ENCODE data around the gene WDR11.

Gene WDR11

GRCh38 chr10:120942806-120943413 is 91.7 kb downstream of the WDR11 start:
- Histone ChIP-seq H3K9me3 (no peaks in the 10 kb centered on the region), H3K27me3 (peaks cover 32% of the 10 kb centered on the region), H3K36me3 (no peaks in the 10 kb centered on the region), H3K4me1 (ENCODE audit: control insufficient read depth in 1 of 2, insufficient read depth in 1 of 2, low read depth in 1 of 2, low read length in 1 of 2) (no peaks in the 10 kb centered on the region), H3K4me3 (ENCODE audit: low read depth in 1 of 2, low read length in 1 of 2) (no peak overlapping the region), H3K27ac (no peak overlapping the region)
- peak; percentile 49 for TF ChIP-seq CTCF (IDR thresholded peaks at IDR 0.05)

GRCh38 chr10:120943542-120943941 is 92.4 kb downstream of the WDR11 start:
- TF ChIP-seq CTCF (IDR thresholded peaks at IDR 0.05): no peak
- Histone ChIP-seq H3K4me1 (ENCODE audit: control insufficient read depth in 1 of 2, insufficient read depth in 1 of 2, low read depth in 1 of 2, low read length in 1 of 2) (no peaks in the 10 kb centered on the region), H3K9me3 (no peaks in the 10 kb centered on the region), H3K4me3 (ENCODE audit: low read depth in 1 of 2, low read length in 1 of 2) (no peak overlapping the region), H3K27me3 (peaks cover 32% of the 10 kb centered on the region), H3K27ac (no peak overlapping the region), H3K36me3 (no peaks in the 10 kb centered on the region)

GRCh38 chr10:120944586-120945125 is 93.5 kb downstream of the WDR11 start:
- H3K9me3 ChIP-seq: no peaks in the 10 kb centered on the region
- H3K36me3 ChIP-seq: no peaks in the 10 kb centered on the region
- H3K4me3 ChIP-seq (ENCODE audit: low read depth in 1 of 2, low read length in 1 of 2): no peak overlapping the region
- H3K27me3 ChIP-seq: peaks cover 43% of the 10 kb centered on the region
- H3K4me1 ChIP-seq (ENCODE audit: control insufficient read depth in 1 of 2, insufficient read depth in 1 of 2, low read depth in 1 of 2, low read length in 1 of 2): peaks cover 3 to 8% of the 10 kb centered on the region in 2 experiments
- no peak for TF ChIP-seq CTCF (IDR thresholded peaks at IDR 0.05)
- H3K27ac ChIP-seq: no peak overlapping the region

GRCh38 chr10:120945182-120945581 is 94.0 kb downstream of the WDR11 start:
- peaks cover 3 to 12% of the 10 kb centered on the region in 2 experiments for H3K4me1 ChIP-seq (ENCODE audit: control insufficient read depth in 1 of 2, insufficient read depth in 1 of 2, low read depth in 1 of 2, low read length in 1 of 2)
- no peaks in the 10 kb centered on the region for H3K36me3 ChIP-seq

GRCh38 chr10:120945801-120946302 is 94.7 kb downstream of the WDR11 start:
- no peak for TF ChIP-seq CTCF (IDR thresholded peaks at IDR 0.05)

More at GRCh38 chr10:120945182-120945581, 94.0 kb downstream of the WDR11 start:
- Histone ChIP-seq H3K9me3 (no peaks in the 10 kb centered on the region), H3K27ac (no peak overlapping the region), H3K27me3 (peaks cover 49% of the 10 kb centered on the region), H3K4me3 (ENCODE audit: low read depth in 1 of 2, low read length in 1 of 2) (no peak overlapping the region)
- no peak for TF ChIP-seq CTCF (IDR thresholded peaks at IDR 0.05)

More at GRCh38 chr10:120945801-120946302, 94.7 kb downstream of the WDR11 start:
- Histone ChIP-seq H3K27ac (no peak overlapping the region), H3K9me3 (no peaks in the 10 kb centered on the region), H3K4me1 (ENCODE audit: control insufficient read depth in 1 of 2, insufficient read depth in 1 of 2, low read depth in 1 of 2, low read length in 1 of 2) (peaks cover 3 to 12% of the 10 kb centered on the region in 2 experiments), H3K36me3 (no peaks in the 10 kb centered on the region), H3K4me3 (ENCODE audit: low read depth in 1 of 2, low read length in 1 of 2) (no peak overlapping the region), H3K27me3 (peaks cover 55% of the 10 kb centered on the region)

All from neutrophil (primary cell).